AG09319 (cell line): ENCODE results near the gene RNU6-9.

Experiments used
- DNase-seq: peaks from one replicate; pipeline ENCODE4 v3.0.0-alpha.2; 2010; ENCODE audit warnings: low read depth; ENCODE audit errors: extremely low read depth
- CTCF ChIP-seq: IDR thresholded peaks from 2 replicates; pipeline ENCODE4 v1.5.1; 2011; ENCODE audit warnings: low read depth, mild to moderate bottlenecking, inconsistent platforms, low read length, moderate library complexity

The RNU6-9 gene

GRCh38 chr19:903266-903797 lies 10.0 kb downstream of the RNU6-9 start:
- no peak for DNase-seq
- no peak for TF ChIP-seq CTCF

- TF ChIP-seq CTCF, result no peak
Measured at GRCh38 chr19:904545-904944, 11.3 kb downstream of the RNU6-9 start.

GRCh38 chr19:906480-906879 lies 13.2 kb downstream of the RNU6-9 start:
- TF ChIP-seq CTCF, result no peak
- no peak for DNase-seq

More at GRCh38 chr19:904545-904944, 11.3 kb downstream of the RNU6-9 start:
- DNase-seq, result no peak

- DNase-seq, result no peak
- no peak for TF ChIP-seq CTCF
Measured at GRCh38 chr19:907183-907853, 14.0 kb downstream of the RNU6-9 start.

- DNase-seq, result no peak
- TF ChIP-seq CTCF, result no peak
Measured at GRCh38 chr19:911197-912033, 18.1 kb downstream of the RNU6-9 start.

- no peak for TF ChIP-seq CTCF
- DNase-seq, result no peak
Measured at GRCh38 chr19:912181-913079, 19.1 kb downstream of the RNU6-9 start.
